ENCODE results near the gene VMP1. TPM values are rescaled to one million over a fixed set of nuclear protein-coding genes. Genes with fewer than 3 reads are reported as not detected.
A peak's percentile ranks its signal among the peaks of the same experiment; 100 is the strongest.

Gene VMP1
- total and polyA plus RNA-seq, 2 of the 13 experiments (the other 11 are each of a cell fraction or from before 2014, with no cell fraction given) = 186 to 271 TPM

DNA sequence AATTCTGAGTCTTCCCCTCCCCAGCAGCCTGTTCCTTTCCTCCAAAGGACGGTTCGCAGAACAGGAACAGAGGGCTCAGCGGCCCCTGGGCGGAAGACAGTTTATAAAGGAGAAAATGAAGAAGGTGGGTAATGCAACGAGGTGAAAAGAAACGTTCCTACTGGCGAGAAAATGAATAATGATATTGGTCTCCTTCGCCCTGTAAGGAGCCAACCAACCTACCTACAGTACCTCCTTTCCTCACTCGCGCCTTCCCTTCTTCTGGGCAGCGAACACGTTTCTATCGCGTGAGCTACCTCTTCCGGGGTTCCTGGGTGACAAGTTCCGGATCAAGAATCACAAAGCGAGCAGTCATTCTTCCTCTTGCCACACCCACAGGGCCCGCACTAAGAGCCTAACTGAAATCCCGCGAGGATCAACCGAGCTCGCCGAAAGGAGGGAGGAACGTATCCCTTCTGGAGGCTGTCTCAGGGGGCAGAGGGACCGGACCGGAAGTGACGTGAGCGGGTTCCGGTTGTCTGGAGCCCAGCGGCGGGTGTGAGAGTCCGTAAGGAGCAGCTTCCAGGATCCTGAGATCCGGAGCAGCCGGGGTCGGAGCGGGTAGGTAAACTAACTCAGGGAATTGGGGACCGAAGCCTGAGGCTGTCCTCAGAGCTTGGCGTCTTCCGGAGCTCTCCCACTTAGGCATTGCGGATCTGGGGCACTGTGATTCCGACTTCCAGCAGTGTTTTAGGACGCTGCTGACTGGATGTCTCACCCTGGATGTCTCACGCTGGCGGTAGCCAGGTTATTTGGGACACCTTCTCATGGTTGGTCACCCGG is at the start of gene VMP1, which contains the start of gene PTRH2 (continued):
- TF ChIP-seq, protein P1, sequence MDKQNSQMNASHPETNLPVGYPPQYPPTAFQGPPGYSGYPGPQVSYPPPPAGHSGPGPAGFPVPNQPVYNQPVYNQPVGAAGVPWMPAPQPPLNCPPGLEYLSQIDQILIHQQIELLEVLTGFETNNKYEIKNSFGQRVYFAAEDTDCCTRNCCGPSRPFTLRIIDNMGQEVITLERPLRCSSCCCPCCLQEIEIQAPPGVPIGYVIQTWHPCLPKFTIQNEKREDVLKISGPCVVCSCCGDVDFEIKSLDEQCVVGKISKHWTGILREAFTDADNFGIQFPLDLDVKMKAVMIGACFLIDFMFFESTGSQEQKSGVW (CRISPR knock-in tag; IDR thresholded peaks at IDR 0.05; ENCODE audit: borderline replicate concordance) = no peak
- peak; percentile 69 for TF ChIP-seq PHF5A (CRISPR knock-in tag; IDR thresholded peaks at IDR 0.05; ENCODE audit: low read depth, unreplicated experiment)
- TF ChIP-seq PTBP1 (IDR thresholded peaks at IDR 0.05; ENCODE audit: low read depth, low read length, poor library complexity, severe bottlenecking) = no peak
- 0 out of 2 replicates have a peak, but pooled peaks have one; percentile 44 for TF ChIP-seq CAMTA2 (CRISPR knock-in tag; IDR thresholded peaks at IDR 0.05; ENCODE audit: borderline replicate concordance)
- peak; percentile 89 for TF ChIP-seq ASH2L (IDR thresholded peaks at IDR 0.05; ENCODE audit: insufficient read length, low read depth, low read length)
- peak; percentile 86 for TF ChIP-seq SP5 (CRISPR knock-in tag; IDR thresholded peaks at IDR 0.05; ENCODE audit: borderline replicate concordance, low read depth)
- TF ChIP-seq SAP130 (CRISPR knock-in tag; IDR thresholded peaks at IDR 0.05; ENCODE audit: low read depth) = peak; percentile 99
- no peak for TF ChIP-seq ZNF562 (CRISPR knock-in tag; IDR thresholded peaks at IDR 0.05; ENCODE audit: borderline replicate concordance)
- TF ChIP-seq ZNF703 (CRISPR knock-in tag; IDR thresholded peaks at IDR 0.05; ENCODE audit: borderline replicate concordance) = no peak
- TF ChIP-seq PCBP1 (IDR thresholded peaks at IDR 0.05; ENCODE audit: borderline replicate concordance, low read depth, low read length) = no peak
- TF ChIP-seq KAT8 (CRISPR knock-in tag; IDR thresholded peaks at IDR 0.05) = peak; percentile 98
- TF ChIP-seq, protein P2, sequence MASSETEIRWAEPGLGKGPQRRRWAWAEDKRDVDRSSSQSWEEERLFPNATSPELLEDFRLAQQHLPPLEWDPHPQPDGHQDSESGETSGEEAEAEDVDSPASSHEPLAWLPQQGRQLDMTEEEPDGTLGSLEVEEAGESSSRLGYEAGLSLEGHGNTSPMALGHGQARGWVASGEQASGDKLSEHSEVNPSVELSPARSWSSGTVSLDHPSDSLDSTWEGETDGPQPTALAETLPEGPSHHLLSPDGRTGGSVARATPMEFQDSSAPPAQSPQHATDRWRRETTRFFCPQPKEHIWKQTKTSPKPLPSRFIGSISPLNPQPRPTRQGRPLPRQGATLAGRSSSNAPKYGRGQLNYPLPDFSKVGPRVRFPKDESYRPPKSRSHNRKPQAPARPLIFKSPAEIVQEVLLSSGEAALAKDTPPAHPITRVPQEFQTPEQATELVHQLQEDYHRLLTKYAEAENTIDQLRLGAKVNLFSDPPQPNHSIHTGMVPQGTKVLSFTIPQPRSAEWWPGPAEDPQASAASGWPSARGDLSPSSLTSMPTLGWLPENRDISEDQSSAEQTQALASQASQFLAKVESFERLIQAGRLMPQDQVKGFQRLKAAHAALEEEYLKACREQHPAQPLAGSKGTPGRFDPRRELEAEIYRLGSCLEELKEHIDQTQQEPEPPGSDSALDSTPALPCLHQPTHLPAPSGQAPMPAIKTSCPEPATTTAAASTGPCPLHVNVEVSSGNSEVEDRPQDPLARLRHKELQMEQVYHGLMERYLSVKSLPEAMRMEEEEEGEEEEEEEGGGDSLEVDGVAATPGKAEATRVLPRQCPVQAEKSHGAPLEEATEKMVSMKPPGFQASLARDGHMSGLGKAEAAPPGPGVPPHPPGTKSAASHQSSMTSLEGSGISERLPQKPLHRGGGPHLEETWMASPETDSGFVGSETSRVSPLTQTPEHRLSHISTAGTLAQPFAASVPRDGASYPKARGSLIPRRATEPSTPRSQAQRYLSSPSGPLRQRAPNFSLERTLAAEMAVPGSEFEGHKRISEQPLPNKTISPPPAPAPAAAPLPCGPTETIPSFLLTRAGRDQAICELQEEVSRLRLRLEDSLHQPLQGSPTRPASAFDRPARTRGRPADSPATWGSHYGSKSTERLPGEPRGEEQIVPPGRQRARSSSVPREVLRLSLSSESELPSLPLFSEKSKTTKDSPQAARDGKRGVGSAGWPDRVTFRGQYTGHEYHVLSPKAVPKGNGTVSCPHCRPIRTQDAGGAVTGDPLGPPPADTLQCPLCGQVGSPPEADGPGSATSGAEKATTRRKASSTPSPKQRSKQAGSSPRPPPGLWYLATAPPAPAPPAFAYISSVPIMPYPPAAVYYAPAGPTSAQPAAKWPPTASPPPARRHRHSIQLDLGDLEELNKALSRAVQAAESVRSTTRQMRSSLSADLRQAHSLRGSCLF (CRISPR knock-in tag; IDR thresholded peaks at IDR 0.05; ENCODE audit: borderline replicate concordance) = 0 out of 2 replicates have a peak, but pooled peaks have one; percentile 28
- peak; percentile 27; the same call in 1 of the 2 replicates for TF ChIP-seq ZFP90 (CRISPR knock-in tag; IDR thresholded peaks at IDR 0.05; ENCODE audit: borderline replicate concordance)
- no peak for TF ChIP-seq NPAS2 (CRISPR knock-in tag; IDR thresholded peaks at IDR 0.05; ENCODE audit: borderline replicate concordance)
- no peak; the same call in 1 of the 2 replicates for TF ChIP-seq SAFB2 (CRISPR knock-in tag; IDR thresholded peaks at IDR 0.05; ENCODE audit: borderline replicate concordance, low read depth)
- TF ChIP-seq BRCA1 (CRISPR knock-in tag; IDR thresholded peaks at IDR 0.05) = peak; percentile 25; the same call in 1 of the 2 replicates
- TF ChIP-seq, protein P3, sequence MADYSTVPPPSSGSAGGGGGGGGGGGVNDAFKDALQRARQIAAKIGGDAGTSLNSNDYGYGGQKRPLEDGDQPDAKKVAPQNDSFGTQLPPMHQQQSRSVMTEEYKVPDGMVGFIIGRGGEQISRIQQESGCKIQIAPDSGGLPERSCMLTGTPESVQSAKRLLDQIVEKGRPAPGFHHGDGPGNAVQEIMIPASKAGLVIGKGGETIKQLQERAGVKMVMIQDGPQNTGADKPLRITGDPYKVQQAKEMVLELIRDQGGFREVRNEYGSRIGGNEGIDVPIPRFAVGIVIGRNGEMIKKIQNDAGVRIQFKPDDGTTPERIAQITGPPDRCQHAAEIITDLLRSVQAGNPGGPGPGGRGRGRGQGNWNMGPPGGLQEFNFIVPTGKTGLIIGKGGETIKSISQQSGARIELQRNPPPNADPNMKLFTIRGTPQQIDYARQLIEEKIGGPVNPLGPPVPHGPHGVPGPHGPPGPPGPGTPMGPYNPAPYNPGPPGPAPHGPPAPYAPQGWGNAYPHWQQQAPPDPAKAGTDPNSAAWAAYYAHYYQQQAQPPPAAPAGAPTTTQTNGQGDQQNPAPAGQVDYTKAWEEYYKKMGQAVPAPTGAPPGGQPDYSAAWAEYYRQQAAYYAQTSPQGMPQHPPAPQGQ (CRISPR knock-in tag; IDR thresholded peaks at IDR 0.05; ENCODE audit: borderline replicate concordance) = no peak; the same call in 1 of the 2 replicates
- 0 out of 2 replicates have a peak, but pooled peaks have one; percentile 10 for TF ChIP-seq TP53 (CRISPR knock-in tag; conservative IDR thresholded peaks at IDR 0.05)
- TF ChIP-seq, protein P4, sequence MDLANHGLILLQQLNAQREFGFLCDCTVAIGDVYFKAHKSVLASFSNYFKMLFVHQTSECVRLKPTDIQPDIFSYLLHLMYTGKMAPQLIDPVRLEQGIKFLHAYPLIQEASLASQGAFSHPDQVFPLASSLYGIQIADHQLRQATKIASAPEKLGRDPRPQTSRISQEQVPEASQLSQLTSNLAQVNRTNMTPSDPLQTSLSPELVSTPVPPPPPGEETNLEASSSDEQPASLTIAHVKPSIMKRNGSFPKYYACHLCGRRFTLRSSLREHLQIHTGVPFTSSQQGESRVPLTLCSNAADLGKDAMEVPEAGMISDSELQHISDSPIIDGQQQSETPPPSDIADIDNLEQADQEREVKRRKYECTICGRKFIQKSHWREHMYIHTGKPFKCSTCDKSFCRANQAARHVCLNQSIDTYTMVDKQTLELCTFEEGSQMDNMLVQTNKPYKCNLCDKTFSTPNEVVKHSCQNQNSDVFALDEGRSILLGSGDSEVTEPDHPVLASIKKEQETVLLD (CRISPR knock-in tag; IDR thresholded peaks at IDR 0.05; ENCODE audit: low read depth) = peak; percentile 85
